ENCODE data around the gene CEP192.

DNA sequence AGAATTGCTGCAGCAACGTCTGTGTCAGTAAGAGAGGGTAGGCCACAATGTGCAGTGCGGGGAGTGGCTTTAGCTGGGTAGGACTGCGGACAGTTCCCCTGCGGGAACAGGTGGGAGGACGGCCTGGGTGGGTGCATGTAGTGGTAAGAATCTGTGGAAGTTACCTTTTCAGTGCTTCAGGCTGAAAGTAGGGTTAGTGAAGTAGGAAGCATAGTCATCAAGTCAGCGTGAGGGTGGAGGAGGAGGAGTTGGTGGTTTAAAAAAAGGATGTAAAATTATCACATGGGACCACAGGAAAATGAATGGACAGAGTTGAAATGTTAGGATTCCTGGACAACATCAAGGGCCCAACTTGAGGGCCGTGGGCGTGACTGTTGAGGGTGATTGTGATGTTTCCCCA lies 13.2 kb downstream of the CEP192 start:
- TF ChIP-seq CTCF (IDR thresholded peaks at IDR 0.05; ENCODE audit: insufficient read depth, low read depth, low read length): no peak
- TF ChIP-seq EZH2 (IDR thresholded peaks at IDR 0.05; ENCODE audit: insufficient read depth, low read length): no peak
